Ishikawa (cell line): ENCODE data around the gene PPP1CC.

Experiments
- CEBPB ChIP-seq: IDR thresholded peaks from 2 replicates; pipeline ENCODE4 v1.6.1; 2012
- CREB1 ChIP-seq: IDR thresholded peaks from 2 replicates; pipeline ENCODE4 v1.6.1; 2012; ENCODE audit warnings: low read depth
- EGR1 ChIP-seq: IDR thresholded peaks from 2 replicates; pipeline ENCODE4 v1.6.1; 2012
- FOXM1 ChIP-seq: IDR thresholded peaks from 2 replicates; pipeline ENCODE4 v1.6.1; 2012; ENCODE audit warnings: low read depth, borderline replicate concordance
- NFIC ChIP-seq: IDR thresholded peaks from 2 replicates; pipeline ENCODE4 v1.6.1; 2012
- RAD21 ChIP-seq: IDR thresholded peaks from 2 replicates; pipeline ENCODE4 v1.6.1; 2012; ENCODE audit warnings: low read depth
- TAF1 ChIP-seq: IDR thresholded peaks from 2 replicates; pipeline ENCODE4 v1.6.1; 2012; ENCODE audit warnings: low read depth, mild to moderate bottlenecking
- TEAD4 ChIP-seq: IDR thresholded peaks from 2 replicates; pipeline ENCODE4 v1.6.1; 2012
- YY1 ChIP-seq: IDR thresholded peaks from 2 replicates; pipeline ENCODE4 v1.6.1; 2012; ENCODE audit warnings: low read depth
- ZBTB7A ChIP-seq: IDR thresholded peaks from 2 replicates; pipeline ENCODE4 v1.6.1; 2012; ENCODE audit warnings: low read depth
- TF ChIP-seq, protein P1 (sequence below): IDR thresholded peaks from 2 replicates; pipeline ENCODE4 v1.6.1; 2012
- TF ChIP-seq, protein P2 (sequence below): IDR thresholded peaks from 2 replicates; pipeline ENCODE4 v1.6.1; 2012; ENCODE audit warnings: low read depth, mild to moderate bottlenecking
- TF ChIP-seq, protein P3 (sequence below): IDR thresholded peaks from 2 replicates; pipeline ENCODE4 v1.6.1; 2012

DNA sequence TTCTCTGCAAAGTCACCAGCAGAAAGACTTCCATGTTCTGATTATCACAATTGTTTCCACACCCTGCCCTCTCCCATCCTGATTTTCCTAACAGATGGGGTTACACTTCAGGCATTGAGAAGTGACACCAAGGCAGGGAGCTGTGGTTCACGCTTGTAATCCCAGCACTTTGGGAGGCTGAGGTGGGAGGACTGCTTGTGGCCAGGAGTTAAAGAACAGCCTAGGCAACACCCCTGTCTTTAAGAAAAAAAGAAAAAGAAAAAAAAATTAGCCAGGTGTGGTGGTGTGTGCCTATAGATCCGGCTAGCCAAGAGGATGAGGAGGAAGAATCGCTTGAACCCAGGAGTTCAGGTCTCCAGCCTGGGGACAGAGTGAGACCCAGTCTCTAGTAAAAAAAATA, 5.2 kb downstream of the PPP1CC start:
- TF ChIP-seq ZBTB7A (no peak), TAF1 (no peak), FOXM1 (no peak), RAD21 (no peak), TEAD4 (no peak), NFIC (no peak), CREB1 (no peak), EGR1 (no peak), YY1 (no peak), CEBPB (no peak)
- TF ChIP-seq, protein P1, sequence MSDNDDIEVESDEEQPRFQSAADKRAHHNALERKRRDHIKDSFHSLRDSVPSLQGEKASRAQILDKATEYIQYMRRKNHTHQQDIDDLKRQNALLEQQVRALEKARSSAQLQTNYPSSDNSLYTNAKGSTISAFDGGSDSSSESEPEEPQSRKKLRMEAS: no peak
- TF ChIP-seq, protein P2, sequence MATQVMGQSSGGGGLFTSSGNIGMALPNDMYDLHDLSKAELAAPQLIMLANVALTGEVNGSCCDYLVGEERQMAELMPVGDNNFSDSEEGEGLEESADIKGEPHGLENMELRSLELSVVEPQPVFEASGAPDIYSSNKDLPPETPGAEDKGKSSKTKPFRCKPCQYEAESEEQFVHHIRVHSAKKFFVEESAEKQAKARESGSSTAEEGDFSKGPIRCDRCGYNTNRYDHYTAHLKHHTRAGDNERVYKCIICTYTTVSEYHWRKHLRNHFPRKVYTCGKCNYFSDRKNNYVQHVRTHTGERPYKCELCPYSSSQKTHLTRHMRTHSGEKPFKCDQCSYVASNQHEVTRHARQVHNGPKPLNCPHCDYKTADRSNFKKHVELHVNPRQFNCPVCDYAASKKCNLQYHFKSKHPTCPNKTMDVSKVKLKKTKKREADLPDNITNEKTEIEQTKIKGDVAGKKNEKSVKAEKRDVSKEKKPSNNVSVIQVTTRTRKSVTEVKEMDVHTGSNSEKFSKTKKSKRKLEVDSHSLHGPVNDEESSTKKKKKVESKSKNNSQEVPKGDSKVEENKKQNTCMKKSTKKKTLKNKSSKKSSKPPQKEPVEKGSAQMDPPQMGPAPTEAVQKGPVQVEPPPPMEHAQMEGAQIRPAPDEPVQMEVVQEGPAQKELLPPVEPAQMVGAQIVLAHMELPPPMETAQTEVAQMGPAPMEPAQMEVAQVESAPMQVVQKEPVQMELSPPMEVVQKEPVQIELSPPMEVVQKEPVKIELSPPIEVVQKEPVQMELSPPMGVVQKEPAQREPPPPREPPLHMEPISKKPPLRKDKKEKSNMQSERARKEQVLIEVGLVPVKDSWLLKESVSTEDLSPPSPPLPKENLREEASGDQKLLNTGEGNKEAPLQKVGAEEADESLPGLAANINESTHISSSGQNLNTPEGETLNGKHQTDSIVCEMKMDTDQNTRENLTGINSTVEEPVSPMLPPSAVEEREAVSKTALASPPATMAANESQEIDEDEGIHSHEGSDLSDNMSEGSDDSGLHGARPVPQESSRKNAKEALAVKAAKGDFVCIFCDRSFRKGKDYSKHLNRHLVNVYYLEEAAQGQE: no peak
- TF ChIP-seq, protein P3, sequence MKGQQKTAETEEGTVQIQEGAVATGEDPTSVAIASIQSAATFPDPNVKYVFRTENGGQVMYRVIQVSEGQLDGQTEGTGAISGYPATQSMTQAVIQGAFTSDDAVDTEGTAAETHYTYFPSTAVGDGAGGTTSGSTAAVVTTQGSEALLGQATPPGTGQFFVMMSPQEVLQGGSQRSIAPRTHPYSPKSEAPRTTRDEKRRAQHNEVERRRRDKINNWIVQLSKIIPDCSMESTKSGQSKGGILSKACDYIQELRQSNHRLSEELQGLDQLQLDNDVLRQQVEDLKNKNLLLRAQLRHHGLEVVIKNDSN: no peak
